Memory B cell (primary cell): ENCODE data around the gene HSPB6.

ENCODE experiments used
- ATAC-seq: fragments of 150-1000 bp; cut with Tn5 transposase; 2 replicates; pipeline ENCODE4 v1.10.0; 2021; ENCODE audit warnings: low read depth, mild to moderate bottlenecking, moderate library complexity
- DNase-seq, 2 donors: peaks; one replicate each; pipeline ENCODE4 v3.0.0; 2022; ENCODE audit warnings: low spot score in 2 of 2
- H3K27ac Mint-ChIP-seq: one replicate; pipeline ENCODE4 v1.8.0; 2022; ENCODE audit warnings: mild to moderate bottlenecking, moderate library complexity, mixed read lengths
- H3K27me3 Mint-ChIP-seq: one replicate; pipeline ENCODE4 v1.8.0; 2022; ENCODE audit warnings: mixed read lengths
- H3K36me3 Mint-ChIP-seq: one replicate; pipeline ENCODE4 v1.8.0; 2022; ENCODE audit warnings: mild to moderate bottlenecking, mixed read lengths
- H3K4me1 Mint-ChIP-seq: one replicate; pipeline ENCODE4 v1.8.0; 2022; ENCODE audit warnings: mixed read lengths
- H3K4me3 Mint-ChIP-seq: one replicate; pipeline ENCODE4 v1.8.0; 2022; ENCODE audit warnings: mild to moderate bottlenecking, moderate library complexity, mixed read lengths
- H3K9me3 Mint-ChIP-seq: one replicate; pipeline ENCODE4 v1.8.0; 2022; ENCODE audit warnings: mixed read lengths

HSPB6 gene

DNA sequence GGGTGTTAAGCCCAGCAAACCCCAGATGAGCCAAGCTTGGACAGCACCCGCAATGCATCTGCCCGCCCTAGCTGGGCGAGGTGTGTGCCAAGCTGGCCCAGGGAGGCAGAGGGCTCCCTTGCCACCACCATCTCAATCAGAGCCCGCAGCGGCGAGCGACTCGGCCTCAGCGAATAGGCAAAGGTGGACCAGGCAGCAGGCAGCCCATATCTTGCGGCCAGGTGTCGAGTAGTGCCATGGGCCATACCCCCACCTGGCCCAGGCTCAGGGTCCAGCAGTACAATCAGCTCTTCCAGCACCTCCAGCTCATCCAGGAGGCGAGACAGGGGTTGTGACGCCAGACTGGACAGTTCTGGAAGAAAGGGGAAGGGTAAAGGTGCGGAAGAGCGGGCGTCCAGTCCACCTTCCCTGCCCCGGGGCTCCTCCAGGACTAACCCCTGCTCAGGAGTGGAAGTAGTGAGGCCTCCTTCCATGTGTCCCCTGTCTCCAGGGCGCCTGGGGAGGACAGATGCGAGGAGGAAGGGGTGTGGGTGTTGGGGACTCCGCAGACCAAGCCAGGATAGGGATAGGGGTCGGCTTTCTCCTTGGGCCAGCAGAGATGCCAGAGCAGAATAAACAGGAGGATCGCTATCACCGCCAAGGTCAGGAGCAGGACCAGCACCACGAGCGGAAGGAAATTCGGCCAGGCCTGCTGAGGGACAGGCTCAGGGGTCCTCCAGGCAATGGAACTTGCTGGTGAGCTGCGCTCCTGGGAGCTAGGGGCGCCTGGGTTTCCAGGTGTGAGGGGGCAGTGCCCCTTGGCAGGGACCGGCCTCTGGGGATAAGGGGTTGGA is 17.3 kb downstream of the HSPB6 start:
- Mint-ChIP-seq H3K9me3 (no peaks in the 10 kb centered on the region), H3K36me3 (peaks cover 18% of the 10 kb centered on the region), H3K27ac (no peak overlapping the region), H3K4me3 (peak overlapping the region; percentile 66), H3K27me3 (no peaks in the 10 kb centered on the region), H3K4me1 (peaks cover 28% of the 10 kb centered on the region)
- ATAC-seq (no peak), DNase-seq (no peak)

GRCh38 chr19:35738887-35739229 is 18.0 kb downstream of the HSPB6 start:
- Mint-ChIP-seq H3K27ac (no peak overlapping the region), H3K4me1 (peaks cover 30% of the 10 kb centered on the region)

GRCh38 chr19:35738021-35738886 is 18.6 kb downstream of the HSPB6 start:
- Mint-ChIP-seq H3K36me3 (peaks cover 22% of the 10 kb centered on the region), H3K4me3 (no peak overlapping the region), H3K9me3 (no peaks in the 10 kb centered on the region), H3K27ac (no peak overlapping the region), H3K4me1 (peaks cover 30% of the 10 kb centered on the region), H3K27me3 (no peaks in the 10 kb centered on the region)
- DNase-seq = no peak
- ATAC-seq = no peak

More at GRCh38 chr19:35738887-35739229, 18.0 kb downstream of the HSPB6 start:
- DNase-seq (no peak), ATAC-seq (no peak)
- H3K9me3 Mint-ChIP-seq = no peaks in the 10 kb centered on the region
- no peaks in the 10 kb centered on the region for H3K27me3 Mint-ChIP-seq
- H3K4me3 Mint-ChIP-seq = peak overlapping the region; percentile 66
- H3K36me3 Mint-ChIP-seq = peaks cover 19% of the 10 kb centered on the region

DNA sequence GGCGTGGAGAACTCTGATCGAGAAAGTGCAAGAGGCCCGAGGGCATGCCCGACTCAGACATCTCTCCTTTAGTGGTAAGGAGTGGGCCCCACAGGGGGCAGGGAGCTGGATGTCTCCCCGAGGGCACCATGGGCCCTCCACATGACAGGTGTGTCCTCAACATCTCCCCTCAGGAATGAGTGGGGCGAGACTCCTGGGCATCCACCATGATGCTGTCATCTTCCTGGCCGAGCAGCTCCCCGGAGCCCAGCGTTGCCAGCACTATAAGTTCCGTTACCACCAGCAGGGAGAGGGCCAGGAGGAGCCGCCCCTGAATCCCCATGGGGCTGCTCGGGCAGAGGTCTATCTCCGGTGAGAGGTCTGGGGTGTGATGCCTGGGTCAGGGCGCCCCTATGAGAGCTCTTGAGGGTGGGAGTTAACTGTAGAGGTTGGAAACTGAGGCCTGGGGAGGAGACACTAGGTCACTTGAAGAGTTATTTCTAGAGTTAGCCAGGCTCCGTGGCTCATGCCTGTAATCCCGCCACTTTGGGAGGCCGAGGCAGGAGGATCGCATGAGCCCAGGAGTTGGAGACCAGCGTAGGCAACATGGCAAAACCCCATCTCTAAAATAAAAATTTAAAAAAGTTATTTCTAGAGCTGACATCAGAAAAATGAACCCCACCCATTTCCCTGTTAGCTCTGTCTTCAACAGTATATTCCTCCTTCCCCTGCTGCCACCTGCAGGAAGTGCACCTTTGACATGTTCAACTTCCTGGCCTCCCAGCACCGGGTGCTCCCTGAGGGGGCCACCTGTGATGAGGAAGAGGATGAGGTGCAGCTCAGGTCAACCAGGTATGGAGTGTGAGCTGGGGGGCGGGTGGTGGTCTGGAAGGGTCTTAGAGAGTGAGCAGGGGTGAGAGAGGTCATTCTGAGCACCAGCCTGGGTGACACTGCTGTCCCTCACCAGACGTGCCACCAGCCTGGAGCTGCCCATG is 19.6 kb downstream of the HSPB6 start:
- H3K27me3 Mint-ChIP-seq = no peaks in the 10 kb centered on the region
- DNase-seq = no peak
- peaks cover 19% of the 10 kb centered on the region for H3K36me3 Mint-ChIP-seq
- peaks cover 26% of the 10 kb centered on the region for H3K4me1 Mint-ChIP-seq
- no peaks in the 10 kb centered on the region for H3K9me3 Mint-ChIP-seq
- H3K4me3 Mint-ChIP-seq = no peak overlapping the region
- no peak for ATAC-seq
- H3K27ac Mint-ChIP-seq = peak overlapping the region; percentile 65

DNA sequence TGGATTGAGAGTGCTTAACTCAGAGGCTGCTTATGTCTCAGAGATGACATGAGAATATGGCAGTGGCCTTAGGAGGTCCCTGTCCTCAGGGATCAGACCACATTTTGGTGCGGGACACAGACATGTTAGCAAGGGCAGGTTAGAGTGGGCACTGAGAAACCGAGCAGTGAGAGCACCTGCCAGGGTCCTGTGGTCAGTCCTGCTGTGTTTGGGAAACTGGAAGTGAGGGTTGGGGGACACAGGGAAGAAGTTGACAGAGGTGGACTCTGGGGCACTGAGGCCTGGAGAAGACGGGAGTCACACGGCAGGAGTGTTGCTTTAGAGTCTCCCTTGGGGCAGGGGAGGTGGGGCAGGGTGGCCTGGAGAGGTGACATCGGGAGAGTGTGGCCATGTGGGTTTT is 21.9 kb downstream of the HSPB6 start:
- Mint-ChIP-seq H3K4me1 (peaks cover 23% of the 10 kb centered on the region), H3K9me3 (no peaks in the 10 kb centered on the region), H3K27me3 (no peaks in the 10 kb centered on the region), H3K4me3 (no peak overlapping the region), H3K27ac (no peak overlapping the region), H3K36me3 (peaks cover 33% of the 10 kb centered on the region)
- no peak for ATAC-seq
- no peak for DNase-seq

DNA sequence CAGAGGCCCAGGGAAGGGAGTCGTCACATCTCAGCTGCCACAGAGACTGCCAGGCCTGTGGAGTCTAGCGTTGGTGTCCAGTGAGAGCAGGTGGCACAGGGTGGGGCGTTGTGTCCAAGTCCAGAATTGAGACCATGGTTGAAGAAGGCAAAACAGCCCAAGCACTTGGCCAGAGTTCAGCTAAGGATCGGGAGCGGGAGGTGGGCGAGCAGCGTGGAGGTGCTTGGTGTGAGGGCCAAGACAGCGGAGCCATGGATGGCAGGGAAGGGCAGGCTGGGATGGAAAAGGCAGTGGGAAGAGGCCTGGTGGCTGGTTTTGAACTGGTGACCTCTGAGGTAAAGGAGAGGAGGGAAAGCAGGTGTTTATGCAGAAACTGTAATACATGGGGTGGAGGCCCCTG is 22.6 kb downstream of the HSPB6 start:
- Mint-ChIP-seq H3K27ac (peak overlapping the region; percentile 21), H3K27me3 (no peaks in the 10 kb centered on the region), H3K9me3 (no peaks in the 10 kb centered on the region), H3K4me1 (peaks cover 18% of the 10 kb centered on the region), H3K4me3 (no peak overlapping the region), H3K36me3 (peaks cover 34% of the 10 kb centered on the region)
- DNase-seq (no peak), ATAC-seq (no peak)

DNA sequence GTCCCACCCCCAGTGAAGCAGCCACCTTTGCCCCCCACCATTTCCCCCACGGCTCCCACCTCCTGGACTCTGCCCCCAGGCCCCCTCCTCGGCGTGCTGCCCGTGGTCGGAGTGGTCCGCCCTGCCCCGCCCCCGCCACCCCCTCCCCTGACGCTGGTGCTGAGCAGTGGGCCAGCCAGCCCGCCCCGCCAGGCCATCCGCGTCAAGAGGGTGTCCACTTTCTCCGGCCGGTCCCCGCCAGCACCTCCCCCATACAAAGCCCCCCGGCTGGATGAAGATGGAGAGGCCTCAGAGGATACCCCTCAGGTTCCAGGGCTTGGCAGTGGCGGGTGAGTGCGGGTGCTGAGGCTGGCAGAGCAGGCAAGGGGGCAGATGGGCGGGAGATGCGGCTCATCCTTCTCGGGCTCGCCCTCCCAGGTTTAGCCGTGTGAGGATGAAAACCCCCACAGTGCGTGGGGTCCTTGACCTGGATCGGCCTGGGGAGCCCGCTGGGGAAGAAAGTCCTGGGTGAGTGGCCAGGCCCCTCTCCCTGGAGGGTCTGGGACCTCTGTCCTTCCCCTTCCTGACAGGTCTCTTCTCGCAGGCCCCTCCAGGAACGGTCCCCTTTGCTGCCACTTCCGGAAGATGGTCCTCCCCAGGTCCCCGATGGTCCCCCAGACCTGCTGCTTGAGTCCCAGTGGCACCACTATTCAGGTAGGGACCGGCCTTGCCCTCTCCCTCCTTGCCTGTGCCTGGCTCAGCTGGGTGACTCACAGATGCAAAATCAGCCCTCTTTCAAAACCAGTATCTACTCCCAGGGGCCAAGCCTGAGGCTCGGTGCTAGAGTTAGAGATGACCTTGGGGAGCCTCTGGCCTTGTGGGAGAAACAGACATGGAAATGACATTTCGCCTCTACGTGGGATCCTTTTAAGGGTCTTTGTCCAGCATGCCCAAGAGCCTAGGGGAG is 23.4 kb downstream of the HSPB6 start:
- Mint-ChIP-seq H3K27me3 (no peaks in the 10 kb centered on the region), H3K4me1 (peaks cover 18% of the 10 kb centered on the region), H3K9me3 (no peaks in the 10 kb centered on the region), H3K4me3 (no peak overlapping the region), H3K27ac (peak overlapping the region; percentile 21), H3K36me3 (peaks cover 38% of the 10 kb centered on the region)
- ATAC-seq (no peak), DNase-seq (no peak)

DNA sequence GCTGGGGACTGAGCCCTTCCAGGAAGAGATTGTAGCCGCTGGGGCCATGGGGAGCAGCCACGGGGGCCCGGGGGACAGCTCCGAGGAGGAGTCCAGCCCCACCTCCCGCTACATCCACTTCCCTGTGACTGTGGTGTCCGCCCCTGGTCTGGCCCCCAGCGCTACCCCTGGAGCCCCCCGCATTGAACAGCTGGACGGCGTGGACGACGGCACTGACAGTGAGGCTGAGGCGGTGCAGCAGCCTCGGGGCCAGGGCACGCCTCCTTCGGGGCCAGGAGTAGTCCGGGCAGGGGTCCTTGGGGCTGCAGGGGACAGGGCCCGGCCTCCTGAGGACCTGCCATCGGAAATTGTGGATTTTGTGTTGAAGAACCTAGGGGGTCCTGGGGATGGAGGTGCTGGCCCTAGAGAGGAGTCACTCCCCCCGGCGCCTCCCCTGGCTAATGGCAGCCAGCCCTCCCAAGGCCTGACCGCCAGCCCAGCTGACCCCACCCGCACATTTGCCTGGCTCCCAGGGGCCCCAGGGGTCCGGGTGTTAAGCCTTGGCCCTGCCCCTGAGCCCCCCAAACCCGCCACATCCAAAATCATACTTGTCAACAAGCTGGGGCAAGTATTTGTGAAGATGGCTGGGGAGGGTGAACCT is 24.2 kb downstream of the HSPB6 start:
- no peaks in the 10 kb centered on the region for H3K9me3 Mint-ChIP-seq
- peaks cover 45% of the 10 kb centered on the region for H3K36me3 Mint-ChIP-seq
- ATAC-seq (no peak), DNase-seq (no peak)
- no peak overlapping the region for H3K4me3 Mint-ChIP-seq
- H3K27ac Mint-ChIP-seq = no peak overlapping the region
- H3K4me1 Mint-ChIP-seq = peaks cover 18% of the 10 kb centered on the region
- H3K27me3 Mint-ChIP-seq = no peaks in the 10 kb centered on the region

- Mint-ChIP-seq H3K4me3 (no peak overlapping the region), H3K36me3 (peaks cover 44% of the 10 kb centered on the region), H3K27ac (no peak overlapping the region), H3K9me3 (no peaks in the 10 kb centered on the region), H3K4me1 (peaks cover 12% of the 10 kb centered on the region), H3K27me3 (no peaks in the 10 kb centered on the region)
- no peak for ATAC-seq
- no peak for DNase-seq
Observed at GRCh38 chr19:35731779-35732405, 24.9 kb downstream of the HSPB6 start.

DNA sequence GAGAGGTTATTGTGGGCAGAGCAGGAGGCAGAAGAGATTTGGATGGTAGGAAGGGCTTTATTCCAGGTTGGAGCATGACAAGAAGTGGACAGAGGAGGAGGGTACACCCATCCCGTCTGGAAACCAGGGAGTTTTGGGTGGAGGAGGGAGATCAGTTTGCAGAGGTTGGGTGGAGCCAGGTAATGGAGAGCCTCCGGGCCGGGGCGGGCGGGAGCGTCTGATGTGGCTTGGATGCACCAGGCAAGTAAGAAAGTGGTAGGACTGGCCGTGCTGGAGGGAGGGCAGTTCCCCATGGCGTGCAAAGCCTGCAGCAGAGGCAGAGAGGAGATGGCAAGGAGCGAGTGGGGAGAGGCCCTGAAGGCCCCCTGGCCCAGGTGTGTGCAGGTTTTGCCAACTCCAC is 25.5 kb downstream of the HSPB6 start:
- DNase-seq (no peak), ATAC-seq (no peak)
- Mint-ChIP-seq H3K4me1 (peaks cover 8% of the 10 kb centered on the region), H3K27ac (peak overlapping the region; percentile 8), H3K4me3 (no peak overlapping the region), H3K36me3 (peaks cover 42% of the 10 kb centered on the region), H3K27me3 (no peaks in the 10 kb centered on the region), H3K9me3 (no peaks in the 10 kb centered on the region)

DNA sequence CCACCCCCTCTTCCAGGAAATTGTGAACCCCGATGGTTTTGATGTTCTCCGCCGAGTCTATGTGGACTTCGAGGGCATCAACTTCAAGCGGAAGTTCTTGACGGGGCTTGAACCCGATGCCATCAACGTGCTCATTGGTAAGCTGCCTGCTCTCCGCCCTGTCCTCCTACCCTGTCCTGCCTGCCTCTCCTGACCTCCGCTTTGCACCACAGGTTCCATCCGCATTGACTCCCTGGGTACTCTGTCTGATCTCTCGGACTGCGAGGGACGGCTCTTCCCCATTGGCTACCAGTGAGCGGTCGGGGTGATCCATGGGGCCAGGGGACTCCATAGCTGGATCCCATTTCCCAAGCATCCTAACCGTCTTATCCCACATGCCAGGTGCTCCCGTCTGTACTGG is 26.5 kb downstream of the HSPB6 start:
- Mint-ChIP-seq H3K27me3 (no peaks in the 10 kb centered on the region), H3K36me3 (peaks cover 45% of the 10 kb centered on the region), H3K4me3 (no peak overlapping the region), H3K27ac (peak overlapping the region; percentile 64), H3K4me1 (peaks cover 12% of the 10 kb centered on the region), H3K9me3 (no peaks in the 10 kb centered on the region)
- ATAC-seq (no peak), DNase-seq (no peak)

GRCh38 chr19:35729763-35730162 is 27.1 kb downstream of the HSPB6 start:
- Mint-ChIP-seq H3K4me1 (peaks cover 12% of the 10 kb centered on the region), H3K36me3 (peaks cover 44% of the 10 kb centered on the region), H3K27ac (no peak overlapping the region), H3K4me3 (no peak overlapping the region), H3K9me3 (no peaks in the 10 kb centered on the region), H3K27me3 (no peaks in the 10 kb centered on the region)
- ATAC-seq = no peak
- DNase-seq = no peak
